ENCODE measurements around the gene HK1. TPM values are rescaled to one million over a fixed set of nuclear protein-coding genes. Genes with fewer than 3 reads are reported as not detected.
"Not testable (repeated sequence)": the region's sequence is repeated elsewhere in the genome, so short reads cannot be mapped to it uniquely, and the experiment has no call there.

The HK1 gene
- total and polyA plus RNA-seq, 4 experiments from 2014 or later, result 68.6 to 156 (median 112) TPM

DNA sequence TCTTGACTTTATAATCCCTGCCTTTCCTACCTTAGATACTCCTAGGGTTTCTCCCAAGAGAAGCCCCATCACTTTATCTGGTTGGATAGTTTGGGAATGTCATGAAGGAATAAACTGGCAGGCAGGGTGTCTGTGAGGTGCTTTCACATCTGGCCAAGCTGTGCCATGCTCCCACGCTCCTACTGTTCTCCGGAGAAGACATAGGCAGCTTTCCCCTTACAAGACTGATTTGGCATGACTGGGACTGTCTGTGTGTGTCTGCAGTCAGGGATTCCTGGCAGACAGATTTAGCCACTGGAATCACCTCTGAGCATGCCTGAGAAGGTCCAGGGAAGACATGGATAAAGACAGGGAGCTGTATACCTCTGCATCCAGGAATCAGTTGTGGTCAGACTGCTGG, 45.3 kb downstream of the HK1 start:
- Histone ChIP-seq H3K4me3 (ENCODE audit: low read length in 2 of 2) (no peak overlapping the region), H3K27me3 (ENCODE audit: insufficient read depth, low read length) (no peaks in the 10 kb centered on the region), H3K9me3 (ENCODE audit: control insufficient read depth in 1 of 2, low read length in 2 of 2) (no peaks in the 10 kb centered on the region), H3K27ac (ENCODE audit: low read depth, low read length) (no peak overlapping the region), H3K4me1 (ENCODE audit: insufficient read depth, low read length) (peaks cover 71% of the 10 kb centered on the region), H3K36me3 (ENCODE audit: insufficient read depth, low read length) (no peaks in the 10 kb centered on the region)
- intact Hi-C loops (cut with micrococcal nuclease), result no loop called here
- ChIA-PET POLR2A (ENCODE audit: partially characterized antibody) (no interaction called here), CTCF (ENCODE audit: partially characterized antibody) (interaction anchor here (0.9 kb wide), 1 partner anchor 70 kb away, joined by 3 read pairs; no protein-coding TSS in a partner anchor)
- no peaks in the 10 kb centered on the region for H3K27me3 Mint-ChIP-seq
- no peaks in the 10 kb centered on the region for H3K9me3 Mint-ChIP-seq
- peaks cover 44 to 89% (median 65%) of the 10 kb centered on the region in 4 donors for H3K4me1 Mint-ChIP-seq
- H3K27ac Mint-ChIP-seq, result peak overlapping the region; percentile 69 to 99 (median 79)
- DNase-seq, result no peak
- peak overlapping the region in 2 of 8 donors; percentile 15 to 18 for H3K4me3 Mint-ChIP-seq
- H3K36me3 Mint-ChIP-seq, result peaks cover 0 to 20% of the 10 kb centered on the region in 2 donors

DNA sequence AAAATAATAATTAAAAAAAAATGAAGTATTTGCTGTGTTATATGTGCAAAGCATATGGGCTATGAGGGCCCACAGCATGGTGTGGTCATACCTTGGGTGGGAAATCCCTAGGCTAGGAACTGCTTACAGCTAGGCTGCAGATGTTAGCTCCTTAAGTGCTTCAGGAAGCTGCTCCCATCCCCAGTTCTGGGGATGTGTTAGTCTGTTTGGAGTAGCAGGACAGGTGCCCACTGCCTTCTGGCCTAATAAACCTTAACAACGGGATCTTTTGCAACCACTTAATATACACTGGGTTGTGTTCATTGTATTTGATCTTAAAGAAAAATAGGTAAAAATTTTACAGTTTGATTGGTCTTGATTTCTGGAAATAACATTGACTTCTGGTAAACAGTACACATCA, 46.3 kb downstream of the HK1 start:
- H3K4me1 ChIP-seq (ENCODE audit: insufficient read depth, low read length), result peaks cover 78% of the 10 kb centered on the region
- H3K9me3 ChIP-seq (ENCODE audit: control insufficient read depth in 1 of 2, low read length in 2 of 2), result no peaks in the 10 kb centered on the region
- ChIA-PET CTCF (ENCODE audit: partially characterized antibody) (interaction anchor here (1.4 kb wide), 1 partner anchor 20 kb away, joined by 3 read pairs; no protein-coding TSS in a partner anchor), POLR2A (ENCODE audit: partially characterized antibody) (interaction anchor here (0.8 to 1.9 kb wide), 2 partner anchors 20 to 62 kb away, joined by 3 to 10 read pairs; no protein-coding TSS in a partner anchor)
- H3K27ac Mint-ChIP-seq, result peak overlapping the region in 6 of 7 donors; percentile 29 to 99 (median 46)
- no peak overlapping the region for H3K27ac ChIP-seq (ENCODE audit: low read depth, low read length)
- no peaks in the 10 kb centered on the region for H3K27me3 ChIP-seq (ENCODE audit: insufficient read depth, low read length)
- H3K4me3 ChIP-seq (ENCODE audit: low read length in 2 of 2), result no peak overlapping the region
- no peaks in the 10 kb centered on the region for H3K27me3 Mint-ChIP-seq
- intact Hi-C loops (cut with micrococcal nuclease), result no loop called here
- H3K4me1 Mint-ChIP-seq, result peaks cover 48 to 91% (median 70%) of the 10 kb centered on the region in 4 donors
- H3K4me3 Mint-ChIP-seq, result peak overlapping the region in 3 of 8 donors; percentile 13 to 46 (median 40)
- peaks cover 2% of the 10 kb centered on the region for H3K36me3 ChIP-seq (ENCODE audit: insufficient read depth, low read length)
- DNase-seq, result no peak
- H3K36me3 Mint-ChIP-seq, result peaks cover 0 to 13% of the 10 kb centered on the region in 2 donors
- no peaks in the 10 kb centered on the region for H3K9me3 Mint-ChIP-seq

DNA sequence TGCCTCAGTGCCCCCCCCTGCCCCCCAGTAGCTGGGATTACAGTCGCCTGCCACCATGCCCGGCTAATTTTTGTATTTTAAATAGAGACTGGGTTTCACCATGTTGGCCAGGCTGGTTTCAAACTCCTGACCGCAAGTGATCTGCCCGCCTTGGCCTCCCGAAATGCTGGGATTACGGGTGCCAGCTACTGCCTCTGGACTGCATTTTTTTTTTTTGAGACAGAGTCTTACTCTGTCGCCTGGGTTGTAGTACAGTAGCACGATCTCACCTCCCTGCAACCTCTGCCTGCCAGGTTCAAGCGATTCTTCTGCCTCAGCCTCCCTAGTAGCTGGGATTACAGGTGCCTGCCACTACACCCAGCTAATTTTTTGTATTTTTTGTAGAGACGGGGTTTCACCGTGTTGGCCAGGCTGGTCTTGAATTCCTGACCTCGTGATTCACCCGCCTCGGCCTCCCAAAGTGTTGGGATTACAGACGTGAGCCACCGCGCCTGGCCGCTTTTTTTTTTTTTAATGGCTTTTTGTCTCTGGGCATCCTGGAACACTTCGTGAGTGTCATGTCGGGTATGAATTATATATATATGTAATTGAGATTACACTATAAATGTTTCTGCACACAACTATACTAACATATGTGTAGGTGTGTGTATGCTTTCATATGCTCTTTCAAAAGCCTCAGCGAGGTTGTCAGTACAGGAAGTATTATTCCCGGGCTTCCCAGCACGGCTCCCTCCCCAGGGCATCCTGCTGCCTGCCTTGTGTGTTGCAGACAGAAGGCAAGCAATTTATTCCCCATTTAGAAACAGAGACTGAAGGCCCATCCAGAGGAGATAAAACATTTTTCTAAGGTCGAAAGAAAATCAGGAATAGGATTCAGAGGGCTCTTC, 47.6 kb downstream of the HK1 start:
- CTCF ChIA-PET (ENCODE audit: partially characterized antibody), result interaction anchor here (1.4 to 2.3 kb wide), 2 partner anchors 8 to 19 kb away, joined by 3 to 8 read pairs; no protein-coding TSS in a partner anchor
- DNase-seq; H3K27ac ChIP-seq (ENCODE audit: low read depth, low read length); H3K9me3 Mint-ChIP-seq; H3K4me3 ChIP-seq (ENCODE audit: low read length in 2 of 2); intact Hi-C loops (cut with micrococcal nuclease); H3K27me3 Mint-ChIP-seq; H3K27me3 ChIP-seq (ENCODE audit: insufficient read depth, low read length); H3K9me3 ChIP-seq (ENCODE audit: control insufficient read depth in 1 of 2, low read length in 2 of 2): not testable (repeated sequence)
- Histone ChIP-seq H3K4me1 (ENCODE audit: insufficient read depth, low read length) (peaks cover 76% of the 10 kb centered on the region), H3K36me3 (ENCODE audit: insufficient read depth, low read length) (peaks cover 13% of the 10 kb centered on the region)
- POLR2A ChIA-PET (ENCODE audit: partially characterized antibody), result interaction anchor here (1.9 kb wide), 1 partner anchor 19 kb away, joined by 10 read pairs; no protein-coding TSS in a partner anchor
- peaks cover 39 to 90% (median 66%) of the 10 kb centered on the region in 4 donors for H3K4me1 Mint-ChIP-seq
- peak overlapping the region in 6 of 7 donors; percentile 36 to 89 (median 71) for H3K27ac Mint-ChIP-seq
- peaks cover 7 to 15% of the 10 kb centered on the region in 2 donors for H3K36me3 Mint-ChIP-seq
- peak overlapping the region in 3 of 8 donors; percentile 25 to 57 (median 35) for H3K4me3 Mint-ChIP-seq

DNA sequence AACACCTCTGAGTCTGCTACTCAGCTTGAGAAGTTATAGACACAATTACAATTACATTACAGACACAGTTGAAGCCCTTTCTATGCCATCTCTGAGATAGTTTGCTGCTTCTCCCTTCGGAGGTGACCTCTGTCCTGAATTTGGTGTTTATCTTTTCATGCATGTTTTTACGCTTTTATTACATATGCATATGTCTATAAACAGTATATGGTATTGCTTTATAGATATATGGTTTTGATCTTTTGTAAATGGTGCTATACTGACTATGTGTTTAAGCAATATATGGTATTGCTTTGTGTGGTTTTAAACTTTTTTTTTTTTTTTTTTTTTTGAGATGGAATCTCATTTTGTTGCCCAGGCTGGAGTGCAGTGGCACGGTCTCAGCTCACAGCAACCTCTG, 48.4 kb downstream of the HK1 start:
- H3K27me3 ChIP-seq (ENCODE audit: insufficient read depth, low read length), result no peaks in the 10 kb centered on the region
- peaks cover 7 to 20% of the 10 kb centered on the region in 2 donors for H3K36me3 Mint-ChIP-seq
- DNase-seq, result no peak
- H3K27me3 Mint-ChIP-seq, result no peaks in the 10 kb centered on the region
- no peaks in the 10 kb centered on the region for H3K9me3 ChIP-seq (ENCODE audit: control insufficient read depth in 1 of 2, low read length in 2 of 2)
- H3K4me3 Mint-ChIP-seq, result peak overlapping the region in 2 of 8 donors; percentile 2 to 13
- no peaks in the 10 kb centered on the region for H3K9me3 Mint-ChIP-seq
- POLR2A ChIA-PET (ENCODE audit: partially characterized antibody), result interaction anchor here (1.3 to 3.9 kb wide), 4 partner anchors 8 to 36 kb away, joined by 4 to 45 read pairs (median 16); no protein-coding TSS in a partner anchor
- H3K4me1 Mint-ChIP-seq, result peaks cover 37 to 84% (median 60%) of the 10 kb centered on the region in 4 donors
- peaks cover 13% of the 10 kb centered on the region for H3K36me3 ChIP-seq (ENCODE audit: insufficient read depth, low read length)
- CTCF ChIA-PET (ENCODE audit: partially characterized antibody), result interaction anchor here (0.7 to 2.3 kb wide), 5 partner anchors 9 to 91 kb away, joined by 3 to 8 read pairs (median 4); no protein-coding TSS in a partner anchor
- intact Hi-C loops (cut with micrococcal nuclease), result loop anchor here (1.0 kb wide), 1 partner anchor 8 kb away; no protein-coding TSS in a partner anchor
- peak overlapping the region in 3 of 7 donors; percentile 78 to 93 (median 90) for H3K27ac Mint-ChIP-seq
- H3K27ac ChIP-seq (ENCODE audit: low read depth, low read length), result no peak overlapping the region
- H3K4me1 ChIP-seq (ENCODE audit: insufficient read depth, low read length), result peaks cover 67% of the 10 kb centered on the region
- no peak overlapping the region for H3K4me3 ChIP-seq (ENCODE audit: low read length in 2 of 2)

GRCh38 chr10:69327463-69328379, 49.4 kb downstream of the HK1 start:
- ChIA-PET CTCF (ENCODE audit: partially characterized antibody) (interaction anchor here (0.7 to 2.3 kb wide), 7 partner anchors 10 to 93 kb away, joined by 3 to 8 read pairs (median 4); no protein-coding TSS in a partner anchor), POLR2A (ENCODE audit: partially characterized antibody) (interaction anchor here (0.8 to 3.9 kb wide), 7 partner anchors 9 to 35 kb away, joined by 3 to 45 read pairs (median 5); no protein-coding TSS in a partner anchor)
- Histone ChIP-seq H3K27ac (ENCODE audit: low read depth, low read length) (peak overlapping the region; percentile 41), H3K4me3 (ENCODE audit: low read length in 2 of 2) (peak overlapping the region in 1 of 2 donors; percentile 34), H3K9me3 (ENCODE audit: control insufficient read depth in 1 of 2, low read length in 2 of 2) (no peaks in the 10 kb centered on the region), H3K4me1 (ENCODE audit: insufficient read depth, low read length) (peaks cover 69% of the 10 kb centered on the region), H3K36me3 (ENCODE audit: insufficient read depth, low read length) (peaks cover 13% of the 10 kb centered on the region), H3K27me3 (ENCODE audit: insufficient read depth, low read length) (no peaks in the 10 kb centered on the region)
- intact Hi-C loops (cut with micrococcal nuclease), result loop anchor here (1.0 to 2.0 kb wide), 2 partner anchors 9 to 17 kb away; no protein-coding TSS in a partner anchor
- Mint-ChIP-seq H3K4me1 (peaks cover 37 to 84% (median 61%) of the 10 kb centered on the region in 4 donors), H3K4me3 (peak overlapping the region; percentile 73 to 90 (median 80)), H3K27me3 (no peaks in the 10 kb centered on the region), H3K36me3 (peaks cover 11 to 21% of the 10 kb centered on the region in 2 donors), H3K9me3 (no peaks in the 10 kb centered on the region), H3K27ac (peak overlapping the region; percentile 88 to 94 (median 91))
- peak in 4 of 5 donors; percentile 15 to 57 (median 25) for DNase-seq

GRCh38 chr10:69328380-69328735, 50.1 kb downstream of the HK1 start:
- CTCF ChIA-PET (ENCODE audit: partially characterized antibody), result interaction anchor here (1.5 to 1.6 kb wide), 2 partner anchors 62 to 65 kb away, joined by 4 read pairs; no protein-coding TSS in a partner anchor
- H3K4me1 Mint-ChIP-seq, result peaks cover 40 to 88% (median 60%) of the 10 kb centered on the region in 4 donors
- H3K4me3 Mint-ChIP-seq, result peak overlapping the region; percentile 73 to 90 (median 80)
- H3K9me3 ChIP-seq (ENCODE audit: control insufficient read depth in 1 of 2, low read length in 2 of 2), result no peaks in the 10 kb centered on the region
- no peak for DNase-seq
- H3K27ac ChIP-seq (ENCODE audit: low read depth, low read length), result peak overlapping the region; percentile 41
- H3K4me1 ChIP-seq (ENCODE audit: insufficient read depth, low read length), result peaks cover 71% of the 10 kb centered on the region
- POLR2A ChIA-PET (ENCODE audit: partially characterized antibody), result interaction anchor here (0.8 to 3.9 kb wide), 4 partner anchors 10 to 31 kb away, joined by 3 to 45 read pairs (median 16); no protein-coding TSS in a partner anchor
- peaks cover 11 to 21% of the 10 kb centered on the region in 2 donors for H3K36me3 Mint-ChIP-seq
- H3K36me3 ChIP-seq (ENCODE audit: insufficient read depth, low read length), result peaks cover 13% of the 10 kb centered on the region
- intact Hi-C loops (cut with micrococcal nuclease), result loop anchor here (2.0 kb wide), 1 partner anchor 16 kb away; no protein-coding TSS in a partner anchor
- no peaks in the 10 kb centered on the region for H3K27me3 ChIP-seq (ENCODE audit: insufficient read depth, low read length)
- H3K27ac Mint-ChIP-seq, result peak overlapping the region; percentile 88 to 94 (median 91)
- no peaks in the 10 kb centered on the region for H3K27me3 Mint-ChIP-seq
- no peaks in the 10 kb centered on the region for H3K9me3 Mint-ChIP-seq
- H3K4me3 ChIP-seq (ENCODE audit: low read length in 2 of 2), result no peak overlapping the region
